NCI-H2081 treated with DMSO at 0.1 percent for 48 hours (cell line): ENCODE results near the gene RBM48.
"Not testable (repeated sequence)": the region's sequence is repeated elsewhere in the genome, so short reads cannot be mapped to it uniquely, and the experiment has no call there.

Experiments used
- DNase-seq: peaks from one replicate; lab custom pipeline; 2025; lab: John Stamatoyannopoulos, UW

RBM48 gene

DNA sequence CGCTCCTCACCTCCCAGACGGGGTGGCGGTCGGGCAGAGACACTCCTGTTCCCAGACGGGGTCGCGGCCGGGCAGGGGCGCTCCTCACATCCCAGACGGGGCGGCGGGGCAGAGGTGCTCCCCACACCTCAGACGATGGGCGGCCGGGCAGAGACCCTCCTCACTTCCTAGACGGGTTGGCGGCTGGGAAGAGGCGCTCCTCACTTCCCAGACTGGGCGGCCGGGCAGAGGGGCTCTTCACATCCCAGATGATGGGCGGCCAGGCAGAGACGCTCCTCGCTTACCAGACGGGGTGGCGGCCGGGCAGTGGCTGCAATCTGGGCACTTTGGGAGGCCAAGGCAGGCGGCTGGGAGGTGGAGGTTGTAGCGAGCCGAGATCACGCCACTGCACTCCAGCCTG, 16.5 kb downstream of the RBM48 start:
- DNase-seq = not testable (repeated sequence)

DNA sequence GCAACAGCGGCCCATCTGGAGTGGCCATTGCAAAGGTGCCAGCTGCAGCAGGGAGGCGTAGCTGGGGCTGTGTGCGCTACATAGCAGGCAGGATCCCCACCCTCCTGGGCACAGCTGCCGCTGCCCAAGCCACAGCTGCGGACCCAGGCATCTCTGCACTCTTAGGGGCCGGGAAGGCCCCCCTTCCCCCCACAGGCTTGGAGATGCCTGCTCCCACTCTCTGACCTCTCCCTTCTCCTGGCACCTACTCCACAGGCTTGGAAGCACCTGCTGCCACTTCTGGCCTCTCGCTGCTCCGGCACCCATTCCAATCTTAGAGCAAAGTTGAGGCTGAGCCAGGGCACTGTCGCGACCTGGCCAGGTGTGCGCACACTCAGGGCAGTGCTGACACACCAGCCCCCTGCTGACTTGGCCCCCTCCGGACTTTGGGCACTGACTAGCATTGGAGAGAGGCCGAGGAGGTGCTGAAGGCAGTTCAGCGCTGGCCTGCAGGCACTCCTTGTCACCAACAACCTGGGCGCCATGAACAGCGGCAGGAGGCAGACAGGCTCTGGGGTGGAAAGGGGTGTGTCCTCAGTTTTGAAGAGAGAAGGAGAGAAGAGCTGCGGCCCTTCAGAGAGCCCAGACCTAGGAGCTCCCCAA, 18.4 kb downstream of the RBM48 start:
- no peak for DNase-seq

DNA sequence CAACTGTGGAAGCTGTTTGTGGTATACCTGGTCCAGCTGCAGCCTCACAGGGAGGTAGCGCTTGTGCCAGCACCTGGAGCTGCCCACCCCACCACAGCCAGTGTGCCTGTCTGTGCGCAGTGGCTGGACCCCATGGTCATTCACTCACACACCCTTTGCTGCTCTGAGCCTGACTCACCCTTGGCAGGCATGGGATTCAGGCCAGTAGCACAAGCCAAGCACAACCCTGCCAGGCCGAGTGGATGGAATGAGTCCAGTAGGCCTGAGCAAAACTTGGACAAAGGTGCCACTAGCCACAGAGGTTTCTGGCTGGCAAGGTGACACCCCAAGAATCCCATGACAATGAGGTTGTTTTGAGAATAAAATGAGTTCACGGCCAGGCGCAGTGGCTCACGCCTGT, 19.0 kb downstream of the RBM48 start:
- no peak for DNase-seq

DNA sequence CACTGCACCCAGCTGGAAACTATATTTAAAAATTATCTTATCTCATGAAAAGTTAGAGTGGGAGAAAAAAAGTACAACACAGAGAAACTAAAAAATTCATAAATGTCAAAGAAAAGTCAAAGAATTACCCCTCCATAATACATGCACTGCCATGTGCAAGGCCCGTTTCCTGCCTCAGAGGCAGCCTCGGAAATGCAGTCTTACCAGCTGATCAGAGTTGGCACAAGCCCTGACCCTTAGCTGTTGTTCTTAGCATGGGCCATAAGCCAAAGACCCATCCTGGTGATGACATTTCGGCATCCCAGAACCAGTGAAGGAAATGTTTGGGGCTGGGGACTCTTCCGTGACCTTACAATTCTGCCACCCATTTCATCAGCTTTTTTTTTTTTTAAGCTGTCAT, 21.6 kb downstream of the RBM48 start:
- DNase-seq = no peak

DNA sequence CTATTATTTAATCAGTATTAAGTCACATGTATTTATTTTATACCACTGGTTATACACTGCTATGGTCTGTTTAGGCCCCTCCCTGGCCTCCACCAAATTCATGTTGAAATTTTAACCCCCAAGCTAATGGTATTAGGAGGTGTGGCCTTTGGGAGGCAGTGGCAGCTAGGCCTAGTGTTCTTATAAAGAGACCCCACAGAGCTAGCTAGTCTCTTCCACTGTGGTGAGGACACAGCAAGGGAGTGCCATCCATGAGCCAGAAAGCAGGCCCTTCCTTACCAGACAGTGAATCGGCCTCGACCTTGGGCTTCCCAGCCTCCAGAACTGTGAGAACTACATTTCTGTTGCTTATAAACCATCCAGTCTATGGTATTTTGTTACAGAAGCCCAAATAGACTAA, 28.7 kb downstream of the RBM48 start:
- DNase-seq = no peak

DNA sequence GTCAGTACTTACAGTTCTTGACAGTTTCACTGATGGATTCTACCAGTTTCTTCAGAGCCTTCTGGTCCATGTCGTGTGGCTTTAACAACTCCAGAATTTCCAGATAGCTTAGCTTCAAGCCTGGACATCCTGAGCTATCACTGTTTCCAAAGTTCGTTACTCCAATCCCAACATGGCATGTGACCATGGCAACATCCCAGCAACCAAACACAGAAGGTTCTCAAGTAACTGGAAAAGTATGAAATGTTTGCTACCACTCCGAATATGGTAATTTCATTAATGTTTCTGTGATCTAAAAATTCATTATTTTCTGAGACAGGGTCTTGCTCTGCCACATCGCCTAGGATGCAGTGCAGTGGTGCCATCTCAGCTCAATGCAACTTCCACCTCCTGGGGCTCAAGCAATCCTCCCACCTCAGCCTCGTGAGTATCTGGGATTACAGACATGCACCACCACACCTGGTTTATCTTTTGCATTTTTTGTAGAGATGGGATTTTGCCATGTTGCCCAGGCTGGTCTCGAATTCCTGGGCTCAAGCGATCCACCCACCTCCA, 29.3 kb downstream of the RBM48 start:
- DNase-seq = no peak

DNA sequence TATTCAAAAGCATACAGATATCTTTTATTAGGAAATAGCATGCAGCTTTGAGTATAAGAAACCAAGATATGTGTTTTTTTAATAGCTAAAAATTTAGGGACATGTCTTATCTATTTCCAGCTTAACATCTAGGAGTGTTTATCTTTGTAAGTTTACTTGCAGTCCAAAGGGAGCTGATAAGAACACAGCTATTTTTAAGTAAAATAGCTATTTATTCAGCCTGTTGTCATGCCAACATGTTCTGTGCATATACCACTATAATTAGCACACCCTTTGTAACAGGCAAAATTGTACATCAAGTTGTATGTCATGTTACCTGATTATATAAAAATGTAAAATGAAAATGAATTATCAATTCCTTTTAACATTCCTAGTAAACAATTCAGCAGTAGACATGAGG, 32.0 kb downstream of the RBM48 start:
- no peak for DNase-seq

DNA sequence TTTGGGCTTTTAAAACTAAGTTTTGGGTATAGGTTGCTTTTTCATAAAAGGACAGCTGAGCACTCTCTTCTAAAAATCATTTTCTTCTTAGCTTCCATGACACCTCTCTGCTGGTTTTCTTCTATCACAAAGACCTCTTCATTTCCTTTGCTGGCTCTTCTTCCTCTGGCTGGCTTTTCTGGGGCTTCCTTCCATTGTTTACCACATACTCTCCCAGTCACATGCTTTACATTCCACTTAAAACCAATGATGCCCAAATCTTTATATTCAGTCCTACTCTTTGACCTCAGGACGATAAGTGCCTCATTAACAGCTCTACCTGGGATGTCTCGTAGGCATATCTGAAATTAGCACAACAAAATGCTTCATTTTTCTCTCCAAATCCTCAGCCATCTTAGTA, 34.8 kb downstream of the RBM48 start:
- DNase-seq = no peak

DNA sequence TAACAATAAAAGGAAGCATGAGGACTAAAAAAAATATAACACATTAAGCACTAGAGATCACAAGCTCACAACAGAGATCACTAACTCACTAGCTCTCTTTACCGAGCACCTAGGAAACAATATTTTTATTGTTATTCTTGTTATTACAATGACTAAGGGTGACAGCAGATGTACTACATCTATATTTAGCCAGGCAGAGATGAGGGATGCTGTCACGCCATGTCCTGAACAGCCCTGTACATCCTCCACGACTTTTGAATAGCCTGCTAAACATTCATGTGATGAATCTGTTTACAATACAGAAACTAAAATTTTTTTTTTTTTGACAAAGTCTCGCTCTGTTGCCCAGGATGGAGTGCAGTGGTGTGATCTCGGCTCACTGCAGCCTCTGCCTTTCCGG, 38.9 kb downstream of the RBM48 start:
- DNase-seq = no peak

DNA sequence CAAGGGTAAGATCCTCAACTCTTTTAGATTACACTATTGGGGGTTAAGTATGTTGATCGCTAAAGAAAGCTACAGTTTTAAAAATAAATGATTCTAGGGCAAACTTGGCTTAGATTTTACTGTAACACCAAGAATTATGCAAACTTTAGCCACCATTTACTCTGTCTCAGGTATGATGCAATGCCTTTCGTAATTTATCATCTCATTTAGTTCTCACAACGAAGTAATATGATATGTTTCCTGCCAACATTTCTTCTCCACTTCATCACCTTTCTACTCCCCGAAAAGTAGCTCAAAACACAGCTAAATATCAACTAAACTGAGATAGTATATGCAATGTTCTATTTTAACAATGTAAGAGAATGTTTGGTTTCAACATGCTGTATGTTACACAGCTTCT, 40.5 kb downstream of the RBM48 start:
- DNase-seq = no peak

DNA sequence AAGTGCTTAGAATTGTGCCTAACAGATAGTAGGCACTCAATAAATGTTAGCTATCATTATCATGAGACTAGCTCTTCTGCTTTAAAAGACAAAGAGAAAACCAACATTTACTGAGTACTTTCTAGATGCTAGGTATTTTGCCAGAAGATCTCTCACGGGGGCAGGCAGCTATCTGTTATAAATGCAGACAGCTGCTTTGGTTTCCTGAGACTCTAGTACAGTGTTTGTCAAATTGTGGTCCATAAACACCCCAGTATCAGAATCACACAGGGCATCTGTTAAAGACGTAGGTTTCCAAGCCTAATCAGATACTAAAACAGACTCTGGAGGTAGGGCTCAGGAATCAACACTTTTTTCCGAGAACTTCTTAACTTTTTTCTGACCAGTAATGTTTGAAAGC, 47.7 kb downstream of the RBM48 start:
- DNase-seq = no peak

DNA sequence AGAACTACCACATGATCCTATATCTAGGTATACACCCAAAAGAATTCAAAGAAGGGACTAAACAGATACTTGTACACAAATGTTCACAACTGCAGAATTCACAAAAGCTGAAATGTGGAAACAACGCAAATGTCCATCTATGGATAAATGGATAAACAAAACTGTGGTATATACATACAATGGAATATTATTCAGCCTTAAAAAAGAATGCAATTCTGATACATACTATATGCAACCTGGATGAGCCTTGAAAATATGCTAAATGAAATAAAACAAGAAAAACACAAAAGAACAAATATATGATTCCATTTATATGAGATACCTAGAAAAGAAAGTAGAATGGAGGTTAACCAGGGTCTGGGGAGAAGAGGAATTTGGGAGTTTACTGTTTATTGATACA, 54.4 kb downstream of the RBM48 start:
- no peak for DNase-seq

DNA sequence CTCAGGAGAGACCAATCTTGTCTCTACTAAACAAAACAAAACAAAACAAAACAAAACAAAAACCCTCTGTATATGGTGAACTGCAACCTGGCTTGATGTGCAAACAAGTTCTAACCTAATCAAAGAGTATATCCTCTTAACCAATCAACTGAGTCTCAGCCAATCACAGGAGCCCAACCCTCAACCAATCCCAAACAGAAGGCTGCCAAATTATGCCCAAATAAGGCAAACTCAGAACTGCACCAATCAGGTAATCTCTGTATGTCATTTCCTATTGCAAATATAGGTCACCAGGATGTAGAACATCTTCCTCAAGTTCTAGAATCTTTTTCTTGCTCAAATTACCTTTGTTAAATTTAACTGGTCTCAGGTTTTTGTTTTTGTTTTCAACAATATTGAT, 56.4 kb downstream of the RBM48 start:
- no peak for DNase-seq

DNA sequence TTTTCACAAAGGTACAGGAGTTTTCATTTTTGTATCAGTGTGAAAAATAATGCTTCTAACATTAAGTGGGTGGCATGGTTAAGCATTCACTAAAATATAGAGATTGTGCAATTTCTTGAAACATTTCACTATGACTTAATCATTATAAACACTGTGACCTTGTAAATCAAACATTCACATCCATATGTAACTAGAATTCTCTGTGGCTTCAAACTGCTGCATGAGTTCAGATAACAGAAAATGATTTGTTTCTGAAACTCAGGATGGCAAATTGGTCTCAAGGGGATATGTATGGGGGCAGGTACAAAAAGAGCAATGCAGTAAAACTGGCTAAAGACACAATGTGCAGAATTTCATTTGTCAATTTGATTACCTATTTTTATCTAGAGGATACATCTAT, 57.8 kb downstream of the RBM48 start:
- no peak for DNase-seq

DNA sequence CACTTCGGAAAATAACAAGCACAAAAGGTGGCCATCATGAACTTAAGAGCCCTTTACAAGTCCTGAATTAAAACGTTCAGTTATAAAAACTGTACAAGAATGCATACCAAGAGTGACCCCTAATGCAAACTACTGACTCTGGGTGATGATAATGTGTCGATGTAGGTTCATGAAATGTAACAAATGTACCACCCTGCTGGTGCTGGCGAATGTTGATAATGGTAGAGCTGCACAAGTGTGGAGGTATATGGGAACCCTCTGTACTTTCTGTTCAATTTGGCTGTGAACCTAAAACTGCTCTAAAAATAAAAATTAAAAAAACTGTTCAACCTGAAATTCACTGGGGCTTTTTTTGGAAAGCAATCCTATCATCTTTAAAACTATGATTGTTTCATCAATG, 58.2 kb downstream of the RBM48 start:
- DNase-seq = no peak
